Neural crest cell (in vitro differentiated cells): ENCODE results near the gene HOXA4. TPM values are rescaled to one million over a fixed set of nuclear protein-coding genes. Genes with fewer than 3 reads are reported as not detected.
A peak's percentile ranks its signal among the peaks of the same experiment; 100 is the strongest.

Source experiments
- DNase-seq: peaks from one replicate; pipeline ENCODE4 v3.0.0; 2021; ENCODE audit warnings: low read depth, mixed read lengths, low spot score
- H3K27ac Mint-ChIP-seq: one replicate; pipeline ENCODE4 v1.8.0; 2021; ENCODE audit warnings: mild to moderate bottlenecking, mixed read lengths; ENCODE audit not compliant: unreplicated experiment
- H3K27me3 Mint-ChIP-seq: 2 replicates; pipeline ENCODE4 v1.8.0; 2021; ENCODE audit warnings: low read depth, mild to moderate bottlenecking, mixed read lengths
- H3K36me3 Mint-ChIP-seq: 2 replicates; pipeline ENCODE4 v1.8.0; 2021; ENCODE audit warnings: low read depth, mild to moderate bottlenecking, mixed read lengths
- H3K4me1 Mint-ChIP-seq: 2 replicates; pipeline ENCODE4 v1.8.0; 2021; ENCODE audit warnings: mixed read lengths
- H3K4me3 Mint-ChIP-seq: one replicate; pipeline ENCODE4 v1.8.0; 2021; ENCODE audit warnings: mild to moderate bottlenecking, mixed read lengths
- H3K9me3 Mint-ChIP-seq: 2 replicates; pipeline ENCODE4 v1.8.0; 2021; ENCODE audit warnings: mixed read lengths
- total RNA-seq: library from RNA; stranded (reverse); gene quantifications from 2 replicates; pipeline ENCODE4 v1.2.1, GENCODE V29; 2021
- TF ChIP-seq, protein P1 (sequence below): fragments of 200-600 bp; sonication (generic); conservative IDR thresholded peaks from 2 replicates; pipeline ENCODE4 v1.5.0; 2021; ENCODE audit warnings: antibody characterized with exemption, mild to moderate bottlenecking

HOXA4 gene
- total RNA-seq, 1 donor from 2014 or later = 0.68 TPM

DNA sequence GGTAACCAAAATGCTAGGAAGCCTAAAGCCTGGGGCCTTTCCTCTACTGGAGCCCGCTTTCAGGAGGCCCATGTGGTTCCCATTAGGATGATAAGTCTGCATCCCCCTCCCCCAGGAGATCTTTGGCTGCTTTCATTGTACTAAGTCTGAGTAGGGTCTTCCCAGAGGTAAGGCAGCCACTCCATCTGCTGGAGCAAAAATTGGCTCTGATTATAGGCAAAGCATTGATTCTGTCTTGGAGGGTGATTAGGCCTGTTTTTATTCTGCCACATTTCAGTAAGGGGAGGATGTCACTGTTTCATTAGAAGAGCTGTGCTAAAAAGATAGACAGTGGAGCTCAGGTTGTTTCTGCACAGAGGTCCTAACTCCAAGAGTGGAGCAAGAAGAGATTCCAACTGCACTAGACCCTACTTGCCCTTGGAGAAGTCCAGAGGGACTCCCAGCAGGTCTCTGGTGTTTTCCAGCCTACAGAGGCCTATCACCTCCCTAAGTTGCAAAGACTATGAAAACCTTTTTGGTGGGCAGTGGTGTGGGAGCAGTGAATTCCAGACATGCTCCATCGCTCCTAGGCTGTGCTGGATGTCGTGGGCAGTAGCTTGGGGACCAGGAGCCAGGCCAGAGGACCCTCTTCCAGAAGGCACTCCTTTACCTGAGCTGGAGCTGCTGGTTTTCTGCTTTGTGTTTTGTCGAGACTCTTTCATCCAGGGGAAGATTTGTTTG, 20.9 kb downstream of the HOXA4 start:
- Mint-ChIP-seq H3K27ac (no peak overlapping the region), H3K9me3 (no peaks in the 10 kb centered on the region), H3K4me3 (peak overlapping the region; percentile 99), H3K27me3 (peaks cover 93% of the 10 kb centered on the region), H3K4me1 (peaks cover 67% of the 10 kb centered on the region), H3K36me3 (peaks cover 9% of the 10 kb centered on the region)
- DNase-seq = no peak
- TF ChIP-seq, protein P1, sequence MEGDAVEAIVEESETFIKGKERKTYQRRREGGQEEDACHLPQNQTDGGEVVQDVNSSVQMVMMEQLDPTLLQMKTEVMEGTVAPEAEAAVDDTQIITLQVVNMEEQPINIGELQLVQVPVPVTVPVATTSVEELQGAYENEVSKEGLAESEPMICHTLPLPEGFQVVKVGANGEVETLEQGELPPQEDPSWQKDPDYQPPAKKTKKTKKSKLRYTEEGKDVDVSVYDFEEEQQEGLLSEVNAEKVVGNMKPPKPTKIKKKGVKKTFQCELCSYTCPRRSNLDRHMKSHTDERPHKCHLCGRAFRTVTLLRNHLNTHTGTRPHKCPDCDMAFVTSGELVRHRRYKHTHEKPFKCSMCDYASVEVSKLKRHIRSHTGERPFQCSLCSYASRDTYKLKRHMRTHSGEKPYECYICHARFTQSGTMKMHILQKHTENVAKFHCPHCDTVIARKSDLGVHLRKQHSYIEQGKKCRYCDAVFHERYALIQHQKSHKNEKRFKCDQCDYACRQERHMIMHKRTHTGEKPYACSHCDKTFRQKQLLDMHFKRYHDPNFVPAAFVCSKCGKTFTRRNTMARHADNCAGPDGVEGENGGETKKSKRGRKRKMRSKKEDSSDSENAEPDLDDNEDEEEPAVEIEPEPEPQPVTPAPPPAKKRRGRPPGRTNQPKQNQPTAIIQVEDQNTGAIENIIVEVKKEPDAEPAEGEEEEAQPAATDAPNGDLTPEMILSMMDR = no peak

DNA sequence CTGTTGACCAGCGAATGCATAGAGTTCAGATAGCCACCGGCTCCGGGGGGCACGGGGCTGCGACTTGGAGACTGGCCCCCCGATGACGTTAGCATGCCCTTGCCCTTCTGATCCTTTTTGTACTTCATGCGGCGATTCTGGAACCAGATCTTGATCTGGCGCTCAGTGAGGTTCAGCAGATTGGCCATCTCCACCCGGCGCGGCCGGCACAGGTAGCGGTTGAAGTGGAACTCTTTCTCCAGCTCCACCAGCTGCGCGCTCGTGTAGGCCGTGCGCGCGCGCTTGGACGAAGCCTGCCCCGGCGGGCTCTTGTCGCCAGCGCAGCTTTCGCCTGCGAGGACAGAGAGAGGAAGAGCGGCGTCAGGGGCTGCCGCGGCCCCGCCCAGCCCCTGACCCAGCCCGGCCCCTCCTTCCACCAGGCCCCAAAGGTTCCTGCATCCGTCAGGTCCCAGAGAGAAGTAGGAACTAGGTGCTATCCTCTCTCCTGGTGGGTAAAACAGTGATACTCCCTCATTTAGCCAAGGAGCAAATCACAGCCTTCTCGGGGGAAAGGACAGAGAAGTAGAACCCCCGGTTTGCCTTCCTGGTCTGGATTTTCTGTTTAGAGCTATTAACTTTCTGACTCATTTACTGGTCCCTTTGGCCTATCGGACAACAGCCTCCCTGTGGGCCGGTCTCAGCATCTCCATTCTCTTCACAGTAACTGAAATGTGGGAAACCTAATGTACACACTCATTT, 22.0 kb downstream of the HOXA4 start:
- TF ChIP-seq, protein P1 = no peak
- peak overlapping the region; percentile 99 for H3K4me3 Mint-ChIP-seq
- peaks cover 73% of the 10 kb centered on the region for H3K4me1 Mint-ChIP-seq
- H3K36me3 Mint-ChIP-seq = peaks cover 9% of the 10 kb centered on the region
- H3K27ac Mint-ChIP-seq = peak overlapping the region; percentile 77
- no peak for DNase-seq
- peaks cover 96% of the 10 kb centered on the region for H3K27me3 Mint-ChIP-seq
- no peaks in the 10 kb centered on the region for H3K9me3 Mint-ChIP-seq

DNA sequence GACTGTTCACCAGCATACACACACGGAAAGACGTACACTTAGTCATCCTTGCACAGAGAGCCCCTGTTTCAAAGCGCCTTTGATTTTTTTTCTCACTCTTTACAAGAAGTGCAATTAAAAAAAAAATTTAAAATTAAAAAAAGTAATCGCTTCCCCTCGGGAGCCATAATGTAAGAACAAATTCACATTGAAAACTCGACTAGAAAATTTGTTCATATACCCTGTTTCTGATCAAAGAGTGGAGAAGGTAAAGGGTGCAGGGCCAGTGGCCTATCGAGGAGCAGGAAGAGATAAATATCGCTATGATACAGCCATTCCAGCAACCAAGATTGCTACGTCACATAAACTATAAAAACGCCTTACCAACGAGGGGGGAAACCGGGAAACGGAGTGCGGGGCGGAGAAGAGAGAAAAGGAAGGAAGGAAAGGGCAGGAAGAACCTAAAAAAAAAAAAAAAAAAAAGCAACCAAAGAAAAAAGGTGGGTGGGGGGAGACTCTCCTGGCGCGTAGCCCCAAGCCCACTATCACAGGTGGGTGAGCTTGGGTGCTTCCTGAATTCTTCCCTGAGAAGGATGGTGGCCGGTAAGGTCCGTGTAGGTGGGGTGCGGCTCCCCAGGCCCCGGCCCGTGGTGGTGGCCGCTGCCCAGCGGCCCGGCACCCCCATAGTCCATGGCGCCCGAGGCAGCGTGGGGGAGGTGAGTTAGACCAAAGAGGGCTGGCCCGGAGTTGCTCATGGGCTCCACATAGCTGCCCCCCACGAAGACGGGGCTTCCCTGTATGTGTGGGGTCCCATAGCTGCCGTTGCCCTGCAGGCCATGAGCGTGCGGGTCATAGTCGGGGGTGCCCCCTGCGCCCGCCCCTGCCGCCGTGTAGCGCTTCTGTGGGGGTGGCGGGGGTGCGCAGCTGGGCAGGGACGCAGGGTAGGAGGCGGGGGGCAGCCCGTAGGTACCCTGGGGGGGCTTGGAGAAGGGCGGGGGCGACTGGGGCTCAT, 22.9 kb downstream of the HOXA4 start:
- H3K27me3 Mint-ChIP-seq = peaks cover 97% of the 10 kb centered on the region
- H3K4me3 Mint-ChIP-seq = peak overlapping the region; percentile 99
- peak overlapping the region; percentile 97 for H3K27ac Mint-ChIP-seq
- no peak for DNase-seq
- peaks cover 77% of the 10 kb centered on the region for H3K4me1 Mint-ChIP-seq
- H3K36me3 Mint-ChIP-seq = peaks cover 13% of the 10 kb centered on the region
- no peaks in the 10 kb centered on the region for H3K9me3 Mint-ChIP-seq
- TF ChIP-seq, protein P1 = no peak

DNA sequence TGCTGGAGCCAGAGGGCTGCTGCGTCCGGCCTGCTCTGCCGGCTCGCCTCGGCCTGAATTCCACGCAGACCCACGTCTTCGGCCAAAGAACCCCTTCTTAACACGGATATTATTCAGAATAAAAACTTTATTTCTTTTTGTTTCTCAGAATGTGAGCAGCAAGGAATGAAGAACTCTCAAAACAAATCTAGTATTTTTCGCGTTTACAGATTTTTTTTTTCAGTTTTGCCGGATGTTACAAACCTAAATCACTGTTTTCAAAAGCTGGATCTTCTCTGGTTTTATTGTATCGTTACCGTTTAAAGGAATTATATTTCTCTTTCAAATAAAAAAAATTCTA, 23.7 kb downstream of the HOXA4 start:
- Mint-ChIP-seq H3K27ac (peak overlapping the region; percentile 97), H3K9me3 (no peaks in the 10 kb centered on the region), H3K27me3 (peaks cover 96% of the 10 kb centered on the region), H3K4me1 (peaks cover 81% of the 10 kb centered on the region), H3K4me3 (peak overlapping the region; percentile 99), H3K36me3 (peaks cover 13% of the 10 kb centered on the region)
- DNase-seq = no peak
- TF ChIP-seq, protein P1 = no peak

DNA sequence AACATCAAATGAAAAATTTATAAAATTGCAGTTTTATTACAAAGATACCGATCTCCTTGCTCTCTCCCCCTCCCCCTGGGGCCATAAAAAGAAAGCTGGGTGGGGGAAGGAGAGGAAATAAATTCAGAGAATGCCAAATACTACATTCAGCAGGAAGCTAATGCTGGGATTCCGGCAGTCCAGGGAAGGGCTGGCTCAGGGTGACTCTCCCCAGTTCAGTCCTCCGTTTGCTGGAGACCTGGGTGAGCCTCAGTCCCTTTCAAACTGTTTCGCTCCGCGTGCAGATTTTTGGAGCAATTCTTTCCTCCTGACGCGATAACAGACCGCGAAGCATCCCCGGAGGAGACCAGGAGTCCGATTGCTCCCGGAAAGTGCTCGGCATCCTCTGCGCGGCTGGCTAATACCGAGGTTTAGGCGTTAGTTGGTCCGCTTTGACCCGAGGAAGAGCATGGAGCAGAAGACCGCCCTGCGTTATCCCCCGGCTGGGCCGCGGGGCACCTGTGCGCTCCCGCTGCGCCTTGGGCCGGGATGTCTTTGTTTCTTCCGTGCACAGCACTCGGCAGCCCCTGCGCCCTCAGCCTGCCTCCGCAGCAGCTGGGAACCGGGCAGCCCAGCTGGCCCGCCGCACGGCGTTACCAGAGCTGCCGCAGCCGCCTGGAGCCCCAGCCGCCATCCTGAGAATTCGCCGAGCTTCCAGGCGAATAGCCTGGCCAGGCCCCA, 24.2 kb downstream of the HOXA4 start:
- H3K4me3 Mint-ChIP-seq = peak overlapping the region; percentile 99
- peaks cover 96% of the 10 kb centered on the region for H3K27me3 Mint-ChIP-seq
- no peaks in the 10 kb centered on the region for H3K9me3 Mint-ChIP-seq
- TF ChIP-seq, protein P1 = no peak
- no peak for DNase-seq
- peaks cover 17% of the 10 kb centered on the region for H3K36me3 Mint-ChIP-seq
- H3K4me1 Mint-ChIP-seq = peaks cover 80% of the 10 kb centered on the region
- peak overlapping the region; percentile 97 for H3K27ac Mint-ChIP-seq
